Right lung (tissue), 5 donors: ENCODE measurements around the gene PHPT1. TPM values are rescaled to one million over a fixed set of nuclear protein-coding genes. Genes with fewer than 3 reads are reported as not detected.
"Not testable (repeated sequence)": the region's sequence is repeated elsewhere in the genome, so short reads cannot be mapped to it uniquely, and the experiment has no call there.

Experiments used
- DNase-seq, 2 donors: peaks; one replicate each; pipeline ENCODE4 v3.0.0-alpha.2; 2013
- polyA plus RNA-seq, 5 donors: library from polyadenylated mRNA; unstranded; fragments of 120-200 nt; gene quantifications; one replicate each; pipeline versions ENCODE4 v1.2.1 to v1.2.3, GENCODE V29; 2013; ENCODE audit warnings: inconsistent platforms in 1 of 5, low replicate concordance in 1 of 5; ENCODE audit not compliant: insufficient read length in 5 of 5, insufficient read depth in 1 of 5

Gene PHPT1
- polyA plus RNA-seq, 5 donors = 57.7 to 161 (median 84.7) TPM

DNA sequence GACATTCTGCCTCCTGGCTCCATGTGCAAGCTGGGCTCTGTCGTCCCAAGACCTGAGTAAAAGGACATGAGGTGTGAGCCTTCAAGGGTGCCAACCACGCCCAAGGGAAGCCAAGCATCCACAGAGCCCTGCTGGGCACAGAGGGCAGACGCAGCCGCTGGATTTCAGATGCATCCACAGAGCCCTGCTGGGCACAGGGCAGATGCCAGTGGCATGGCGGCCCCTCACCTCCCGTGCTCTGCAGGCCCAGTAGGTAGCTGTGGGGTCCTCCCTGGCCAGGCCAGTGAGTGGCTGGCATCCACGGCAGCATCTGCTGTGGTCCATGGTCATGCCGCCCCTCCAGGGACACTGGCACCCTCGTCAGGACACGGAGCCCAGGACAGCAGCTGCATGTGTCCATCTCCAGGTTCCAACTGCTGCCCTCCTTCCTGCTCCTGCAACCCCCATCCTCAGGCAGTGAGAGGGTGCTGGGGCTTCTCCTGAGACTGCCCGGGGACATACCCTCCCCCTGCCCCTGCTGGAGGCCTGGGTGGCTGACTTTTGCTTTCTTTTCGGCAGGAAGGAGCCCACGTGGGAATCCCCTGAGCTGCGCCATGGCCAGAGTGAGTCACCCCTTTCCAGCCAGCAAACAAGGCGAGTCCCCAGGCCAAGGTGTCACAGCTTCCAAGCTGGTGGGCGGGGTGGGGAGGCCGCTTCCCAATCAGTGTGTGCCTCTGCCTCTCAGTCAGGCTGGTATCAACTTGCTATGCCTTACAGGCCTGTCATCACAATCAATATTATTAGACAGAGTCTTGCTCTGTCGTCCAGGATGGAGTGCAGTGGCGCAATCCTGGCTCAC lies 33.1 kb downstream of the PHPT1 start:
- DNase-seq = no peak

- DNase-seq = not testable (repeated sequence)
Observed at GRCh38 chr9:136882947-136883283, 33.7 kb downstream of the PHPT1 start.

GRCh38 chr9:136883670-136884069 lies 34.5 kb downstream of the PHPT1 start:
- not testable (repeated sequence) for DNase-seq

DNA sequence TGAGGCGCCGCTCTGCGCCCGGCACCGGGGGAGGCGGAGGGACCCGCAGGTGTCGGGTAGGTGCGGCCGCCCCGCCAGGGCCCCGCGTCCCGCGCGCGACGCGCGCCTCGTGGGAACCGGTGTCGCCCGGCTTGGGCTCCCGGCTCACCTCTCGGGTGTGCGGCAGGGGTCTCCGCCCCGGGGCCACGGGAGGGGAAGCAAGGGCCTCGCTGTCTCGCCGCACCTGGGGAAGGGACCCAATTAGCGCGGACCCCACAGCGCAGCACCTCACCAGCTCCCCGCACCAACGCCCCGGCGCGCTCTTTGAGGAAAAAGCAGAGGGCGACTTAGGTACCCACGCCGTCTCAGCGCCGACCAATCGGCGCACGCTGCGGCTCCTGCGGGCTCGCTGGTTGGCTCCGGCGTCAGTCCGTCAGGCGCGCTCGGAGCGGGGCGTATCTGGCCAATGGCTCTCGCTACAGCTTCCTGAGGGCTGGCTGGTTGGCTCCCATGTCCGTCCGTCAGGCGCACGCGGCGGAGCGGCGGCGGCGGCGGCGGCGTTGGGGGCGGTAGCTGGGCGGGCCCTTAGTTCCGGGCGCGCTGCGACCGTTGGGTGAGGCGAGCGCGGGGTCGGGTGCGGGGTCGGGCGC lies 36.9 kb downstream of the PHPT1 start, which contains the start of gene TRAF2:
Gene TRAF2, plus strand, starts transcription at position 567 of the 629 bp plus-strand sequence. CDS start 12,225 bp downstream, outside the sequence.
- peak; percentile 99 to 100 for DNase-seq

DNA sequence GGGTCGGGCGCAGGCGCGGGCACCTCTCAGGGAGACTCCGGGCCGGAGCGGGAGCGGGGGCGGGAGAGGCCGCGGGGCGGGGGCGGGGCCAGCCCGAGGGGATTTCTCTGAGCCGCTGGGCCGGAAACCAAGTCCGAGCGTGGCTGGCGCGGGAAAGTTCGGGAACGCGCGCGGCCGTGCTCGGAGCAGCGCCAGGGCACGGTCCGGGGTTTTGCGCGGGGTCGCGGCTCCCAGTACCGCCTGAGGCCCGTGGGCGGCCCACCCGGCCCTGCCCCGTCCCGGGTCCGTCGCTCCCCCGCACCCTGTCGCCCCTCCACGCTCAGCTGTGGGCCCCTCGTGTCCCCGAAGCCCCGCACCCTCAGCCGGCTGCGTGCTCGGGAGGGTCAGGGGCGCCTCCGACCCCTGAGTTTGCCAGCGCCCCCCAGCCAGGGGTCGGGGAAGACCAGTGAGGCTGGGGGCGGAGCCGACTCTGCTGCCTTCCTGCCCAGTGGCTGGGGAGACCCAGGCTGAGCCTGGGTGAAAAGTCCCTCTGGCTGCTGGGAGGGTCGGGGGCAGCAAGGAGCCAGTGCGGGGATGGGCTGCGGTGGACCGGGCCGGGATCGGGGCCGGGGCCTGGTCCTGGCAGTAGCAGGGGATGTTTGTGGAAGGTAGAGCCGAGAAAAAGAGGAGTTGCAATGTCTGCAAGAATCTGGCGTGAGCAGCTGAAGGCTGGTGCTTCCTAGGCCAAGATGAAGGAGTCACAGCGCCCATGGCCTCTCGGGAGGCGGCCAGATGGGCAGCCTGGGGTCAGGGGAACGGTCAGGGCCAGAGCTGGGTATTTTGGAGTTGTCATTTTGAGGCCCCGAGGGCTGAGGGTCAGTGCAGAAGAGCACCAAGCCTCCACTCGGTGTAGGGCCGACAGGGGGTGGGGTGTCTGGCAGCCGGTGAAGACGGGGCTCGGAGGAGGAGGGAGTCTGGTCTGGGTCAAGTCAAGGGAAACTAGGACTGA lies 37.7 kb downstream of the PHPT1 start:
- no peak for DNase-seq

DNA sequence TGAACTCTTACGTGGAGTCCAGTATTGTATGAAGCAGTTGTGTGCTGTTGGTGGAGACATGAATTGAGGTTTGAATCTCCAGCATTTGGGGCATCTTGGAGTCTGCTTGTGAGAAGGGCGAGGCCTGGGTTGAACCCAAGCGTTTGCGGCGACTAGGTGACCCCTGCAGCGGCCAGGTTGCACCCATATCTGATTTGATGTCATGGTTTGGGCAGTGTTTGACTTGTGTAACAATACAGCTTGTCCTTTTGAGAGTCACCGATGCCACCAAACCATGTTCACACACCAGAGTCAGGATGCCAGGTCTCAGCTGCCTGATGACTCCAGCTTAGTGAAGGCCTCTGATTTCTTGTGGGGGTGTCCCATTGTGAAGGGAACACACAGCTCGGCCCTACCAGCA lies 39.2 kb downstream of the PHPT1 start:
- DNase-seq = no peak

- DNase-seq = no peak
Observed at GRCh38 chr9:136889858-136890257, 40.6 kb downstream of the PHPT1 start.

- no peak for DNase-seq
Observed at GRCh38 chr9:136890661-136891060, 41.5 kb downstream of the PHPT1 start.

DNA sequence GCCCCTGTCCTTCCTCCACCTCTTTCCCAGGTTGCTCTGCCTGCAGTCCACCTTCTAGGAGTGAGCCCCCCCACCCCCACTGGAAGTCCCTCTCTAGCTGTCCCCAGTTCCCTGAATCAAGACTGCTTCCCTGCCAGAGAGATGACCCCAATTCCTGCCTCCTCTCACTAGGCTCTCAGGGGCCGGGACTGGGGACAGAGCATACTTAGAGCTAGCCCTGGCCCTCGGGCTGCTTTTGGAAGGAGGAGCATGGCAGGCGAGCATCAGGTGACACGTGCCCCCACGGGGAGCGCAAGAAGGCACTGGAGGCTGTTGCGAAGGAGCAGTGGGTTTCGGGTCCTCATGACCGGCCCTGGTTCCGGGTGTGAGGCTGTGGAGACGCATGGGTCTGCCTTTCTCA lies 46.8 kb downstream of the PHPT1 start:
- no peak for DNase-seq

- DNase-seq = no peak
Observed at GRCh38 chr9:136898483-136899100, 49.4 kb downstream of the PHPT1 start.

DNA sequence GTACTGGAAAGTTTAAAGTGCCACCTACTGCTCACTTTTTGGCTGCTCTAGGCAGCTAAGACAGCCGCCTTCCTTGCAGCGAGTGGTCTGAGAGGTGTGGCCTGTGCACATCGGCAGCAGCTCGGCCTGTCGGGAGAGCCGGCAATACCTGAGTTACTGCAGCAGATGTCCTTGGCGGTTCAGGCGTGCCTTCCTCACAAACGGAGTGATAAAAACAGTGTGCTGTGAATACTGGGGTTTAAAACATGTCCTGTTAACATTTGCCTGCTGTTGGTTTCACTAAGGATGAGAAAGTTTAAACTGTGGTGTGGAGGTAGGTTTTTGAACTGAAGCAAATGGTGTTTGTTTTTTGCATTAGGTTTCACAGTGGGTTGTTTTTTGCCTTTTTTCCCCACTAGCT lies 50.0 kb downstream of the PHPT1 start:
- DNase-seq = no peak

- DNase-seq = no peak
Observed at GRCh38 chr9:136900556-136900955, 51.3 kb downstream of the PHPT1 start.

Other genes with a start within 250 kb of the PHPT1 start
- 100 to 1,000 TPM in 1 of 5 donors, 10 to 100 TPM in 4; 60.3 to 160 (median 86.2) TPM for gene EGFL7, start 186.5 kb upstream of the PHPT1 start, polyA plus RNA-seq
- 10 to 100 TPM; 23.1 to 55.6 (median 27.8) TPM for gene AGPAT2, start 162.0 kb upstream of the PHPT1 start, polyA plus RNA-seq
- gene DIPK1B, start 136.8 kb upstream of the PHPT1 start, polyA plus RNA-seq = 10 to 100 TPM; 22.7 to 47.6 (median 29.8) TPM
- under 1 TPM; 0.12 to 0.76 (median 0.31) TPM for gene LCN10, start 106.5 kb upstream of the PHPT1 start, polyA plus RNA-seq
- not detected for gene LCN6, start 100.9 kb upstream of the PHPT1 start, polyA plus RNA-seq
- under 1 TPM in 1 of 5 donors, not detected in 4; 0.72 TPM for gene LCN8, start 91.2 kb upstream of the PHPT1 start, polyA plus RNA-seq
- 1 to 10 TPM in 1 of 5 donors, under 1 TPM in 4; 0.07 to 2.2 (median 0.10) TPM for gene LCN15, start 84.9 kb upstream of the PHPT1 start, polyA plus RNA-seq
- gene TMEM141, start 58.1 kb upstream of the PHPT1 start, polyA plus RNA-seq = 10 to 100 TPM; 42.6 to 74.3 (median 54.0) TPM
- 10 to 100 TPM in 1 of 5 donors, 1 to 10 TPM in 4; 5.9 to 10.6 (median 7.7) TPM for gene CCDC183, start 53.1 kb upstream of the PHPT1 start, polyA plus RNA-seq
- 10 to 100 TPM; 46.3 to 79.6 (median 54.0) TPM for gene RABL6, start 41.5 kb upstream of the PHPT1 start, polyA plus RNA-seq
- gene AJM1, start 6.9 kb upstream of the PHPT1 start, polyA plus RNA-seq = 1 to 10 TPM in 3 of 5 donors, under 1 TPM in 2; 0.56 to 1.9 (median 1.1) TPM
- gene MAMDC4, start 2.9 kb downstream of the PHPT1 start, polyA plus RNA-seq = 1 to 10 TPM; 4.5 to 9.5 (median 6.7) TPM
- gene EDF1, start 16.9 kb downstream of the PHPT1 start, polyA plus RNA-seq = 100 to 1,000 TPM; 326 to 525 (median 367) TPM
- gene TRAF2, start 37.1 kb downstream of the PHPT1 start, polyA plus RNA-seq = 10 to 100 TPM; 10.8 to 16.5 (median 13.9) TPM
- gene FBXW5, start 95.3 kb downstream of the PHPT1 start, polyA plus RNA-seq = 10 to 100 TPM; 28.1 to 74.7 (median 42.7) TPM
- under 1 TPM in 4 of 5 donors, not detected in 1; 0.33 to 0.78 (median 0.41) TPM for gene C8G, start 95.8 kb downstream of the PHPT1 start, polyA plus RNA-seq
- 10 to 100 TPM in 3 of 5 donors, 1 to 10 TPM in 2; 9.1 to 25.3 (median 21.1) TPM for gene LCN12, start 102.9 kb downstream of the PHPT1 start, polyA plus RNA-seq
- 10 to 100 TPM; 21.1 to 66.2 (median 29.6) TPM for gene PTGDS, start 128.1 kb downstream of the PHPT1 start, polyA plus RNA-seq
- 1 to 10 TPM in 2 of 5 donors, under 1 TPM in 3; 0.59 to 1.9 (median 0.89) TPM for gene LCNL1, start 133.6 kb downstream of the PHPT1 start, polyA plus RNA-seq
- gene PAXX, start 143.0 kb downstream of the PHPT1 start, polyA plus RNA-seq = 10 to 100 TPM; 26.2 to 57.5 (median 36.8) TPM
- 10 to 100 TPM; 25.9 to 74.3 (median 43.8) TPM for gene CLIC3, start 147.2 kb downstream of the PHPT1 start, polyA plus RNA-seq
- gene ABCA2, start 178.8 kb downstream of the PHPT1 start, polyA plus RNA-seq = 10 to 100 TPM; 16.0 to 35.7 (median 21.0) TPM
- gene FUT7, start 182.7 kb downstream of the PHPT1 start, polyA plus RNA-seq = under 1 TPM in 1 of 5 donors, not detected in 4; 0.08 TPM
- 10 to 100 TPM; 20.6 to 61.5 (median 33.8) TPM for gene NPDC1, start 196.8 kb downstream of the PHPT1 start, polyA plus RNA-seq
- gene ENTPD2, start 204.7 kb downstream of the PHPT1 start, polyA plus RNA-seq = 1 to 10 TPM; 2.0 to 5.4 (median 3.2) TPM
- gene SAPCD2, start 221.1 kb downstream of the PHPT1 start, polyA plus RNA-seq = 10 to 100 TPM in 3 of 5 donors, 1 to 10 TPM in 2; 8.9 to 13.7 (median 10.3) TPM
- 1 to 10 TPM; 4.6 to 8.4 (median 5.6) TPM for gene UAP1L1, start 228.1 kb downstream of the PHPT1 start, polyA plus RNA-seq
- gene MAN1B1, start 237.6 kb downstream of the PHPT1 start, polyA plus RNA-seq = 10 to 100 TPM; 50.7 to 68.6 (median 60.1) TPM